H1 (cell line): ENCODE results near the gene MT4. TPM values are rescaled to one million over a fixed set of nuclear protein-coding genes. Genes with fewer than 3 reads are reported as not detected.

Source experiments
- CTCF ChIA-PET: fragments of 300-600 bp; sonication (Branson Sonifier 250); formaldehyde crosslinking; loops from one replicate; lab custom pipeline; 2021; ENCODE audit not compliant: partially characterized antibody; lab: Charles Lee
- POLR2A ChIA-PET: fragments of 300-600 bp; sonication (Branson Sonifier 250); formaldehyde crosslinking; loops from one replicate; lab custom pipeline; 2021; ENCODE audit warnings: inconsistent platforms; ENCODE audit not compliant: partially characterized antibody; lab: Charles Lee
- DNase-seq, 2 experiments: peaks; one replicate each; pipeline versions ENCODE4 v3.0.0 to v3.0.0-alpha.2; 2010 to 2022; ENCODE audit warnings: low spot score in 2 of 2, low read depth in 1 of 2, mixed read lengths in 1 of 2
- FAIRE-seq: peaks from 2 replicates; lab custom pipeline; 2011; peaks lifted over from hg19 to GRCh38; lab: Jason Lieb, UNC
- H2AFZ ChIP-seq: 2 replicates; pipeline ENCODE4 v1.8.1; 2012; ENCODE audit warnings: low read length, inconsistent platforms
- H2AK5ac ChIP-seq: 2 replicates; pipeline ENCODE4 v1.6.1; 2013; ENCODE audit warnings: low read depth, low read length
- H2BK120ac ChIP-seq: replicated peaks from 2 replicates; pipeline ENCODE3; 2013; ENCODE audit warnings: low read depth, low read length, inconsistent platforms
- H2BK12ac ChIP-seq: 2 replicates; pipeline ENCODE4 v1.6.1; 2013; ENCODE audit warnings: low read depth, low read length
- H2BK15ac ChIP-seq: 2 replicates; pipeline ENCODE4 v1.6.1; 2013; ENCODE audit warnings: low read length
- H2BK20ac ChIP-seq: 2 replicates; pipeline ENCODE4 v1.6.1; 2013; ENCODE audit warnings: low read length
- H2BK5ac ChIP-seq: 2 replicates; pipeline ENCODE4 v1.6.1; 2013; ENCODE audit warnings: low read depth, low read length
- H3K14ac ChIP-seq: 2 replicates; pipeline ENCODE4 v1.6.1; 2013; ENCODE audit warnings: inconsistent platforms; ENCODE audit not compliant: insufficient read length
- H3K18ac ChIP-seq: 2 replicates; pipeline ENCODE4 v1.6.1; 2013; ENCODE audit warnings: low read length; ENCODE audit errors: extremely low read depth
- H3K23ac ChIP-seq: 2 replicates; pipeline ENCODE4 v1.6.1; 2013; ENCODE audit warnings: inconsistent platforms; ENCODE audit not compliant: insufficient read length
- H3K23me2 ChIP-seq: 2 replicates; pipeline ENCODE4 v1.6.1; 2013; ENCODE audit warnings: low read depth, low read length
- H3K27ac ChIP-seq: 2 replicates; pipeline ENCODE4 v1.6.1; 2011; ENCODE audit warnings: low read depth, low read length, inconsistent platforms
- H3K27me3 ChIP-seq, 4 experiments: replicated peaks in 1 of 4; 1 replicate in 1 of 4; 2 replicates in 3 of 4; pipeline versions ENCODE4 v1.6.1 to v1.8.1; 2011 to 2013; ENCODE audit warnings: low read length in 3 of 4, mild to moderate bottlenecking in 3 of 4, inconsistent platforms in 2 of 4, mixed read lengths in 2 of 4, moderate library complexity in 1 of 4; ENCODE audit not compliant: control insufficient read depth in 3 of 4, insufficient read depth in 3 of 4; ENCODE audit errors: extremely low read depth in 1 of 4
- H3K36me3 ChIP-seq, 4 experiments: 2 replicates each; pipeline versions ENCODE4 v1.6.1 to v1.8.1; 2011 to 2013; ENCODE audit warnings: mild to moderate bottlenecking in 4 of 4, low read length in 3 of 4, moderate library complexity in 2 of 4, control low read depth in 1 of 4, inconsistent platforms in 1 of 4; ENCODE audit not compliant: insufficient read depth in 4 of 4, control insufficient read depth in 2 of 4
- H3K4ac ChIP-seq: replicated peaks from 2 replicates; pipeline ENCODE3; 2013; ENCODE audit warnings: low read length, low read depth, mixed read lengths, inconsistent platforms; ENCODE audit not compliant: insufficient read length
- H3K4me1 ChIP-seq, 4 experiments: replicated peaks in 1 of 4; 1 replicate in 1 of 4; 2 replicates in 3 of 4; pipeline versions ENCODE4 v1.6.1 to v1.8.1; 2011 to 2013; ENCODE audit warnings: low read length in 3 of 4, inconsistent platforms in 2 of 4, mixed read lengths in 1 of 4; ENCODE audit not compliant: insufficient read depth in 4 of 4, control insufficient read depth in 3 of 4
- H3K4me2 ChIP-seq, 2 experiments: 2 replicates each; pipeline versions ENCODE4 v1.6.1 to v1.8.1; 2011 to 2013; ENCODE audit warnings: low read depth in 2 of 2, low read length in 2 of 2, control low read depth in 1 of 2, inconsistent platforms in 1 of 2, mild to moderate bottlenecking in 1 of 2; ENCODE audit not compliant: insufficient read depth in 1 of 2
- H3K4me3 ChIP-seq, 4 experiments: fragments of 200-600, 300-600 bp in 1 of 4; sonication (generic), shearing (Covaris generic), sonication (Bioruptor Twin) in 1 of 4; 2 replicates each; pipeline versions ENCODE4 v1.5.1 to v1.8.1; 2011 to 2016; ENCODE audit warnings: low read length in 4 of 4, low read depth in 3 of 4, control low read depth in 2 of 4, inconsistent platforms in 2 of 4, mild to moderate bottlenecking in 2 of 4, mixed read lengths in 1 of 4, moderate library complexity in 1 of 4; ENCODE audit not compliant: insufficient read depth in 2 of 4; ENCODE audit errors: extremely low read depth in 1 of 4
- H3K56ac ChIP-seq: replicated peaks from 2 replicates; pipeline ENCODE3; 2013; ENCODE audit warnings: low read depth, mild to moderate bottlenecking, mixed read lengths, low read length, inconsistent platforms; ENCODE audit not compliant: insufficient read length
- H3K79me1 ChIP-seq: 2 replicates; pipeline ENCODE4 v1.6.1; 2013; ENCODE audit warnings: low read depth, low read length, control low read depth
- H3K79me2 ChIP-seq, 2 experiments: 2 replicates each; pipeline versions ENCODE4 v1.6.1 to v1.8.1; 2012 to 2013; ENCODE audit warnings: low read length in 2 of 2, mild to moderate bottlenecking in 2 of 2, inconsistent platforms in 1 of 2; ENCODE audit not compliant: insufficient read depth in 2 of 2, control insufficient read depth in 1 of 2
- H3K9ac ChIP-seq, 4 experiments: replicated peaks in 1 of 4; 1 replicate in 1 of 4; 2 replicates in 3 of 4; pipeline versions ENCODE4 v1.6.1 to v1.8.1; 2011 to 2013; ENCODE audit warnings: low read depth in 3 of 4, low read length in 3 of 4, control low read depth in 2 of 4, mild to moderate bottlenecking in 2 of 4, moderate library complexity in 2 of 4, inconsistent platforms in 1 of 4; ENCODE audit errors: extremely low read depth in 1 of 4
- H3K9me3 ChIP-seq, 2 experiments: 2 replicates each; pipeline versions ENCODE4 v1.6.1 to v1.8.1; 2012 to 2013; ENCODE audit warnings: mild to moderate bottlenecking in 2 of 2, moderate library complexity in 2 of 2, control low read depth in 1 of 2, inconsistent platforms in 1 of 2, low read depth in 1 of 2, low read length in 1 of 2, mixed read lengths in 1 of 2; ENCODE audit not compliant: insufficient read depth in 2 of 2
- H4K20me1 ChIP-seq, 2 experiments: replicated peaks in 1 of 2; 2 replicates each; pipeline versions ENCODE3 to v1.8.1; 2011 to 2013; ENCODE audit warnings: inconsistent platforms in 2 of 2, low read length in 2 of 2, mild to moderate bottlenecking in 1 of 2; ENCODE audit not compliant: insufficient read depth in 2 of 2, control insufficient read depth in 1 of 2
- H4K5ac ChIP-seq: 2 replicates; pipeline ENCODE4 v1.6.1; 2013; ENCODE audit warnings: low read length, low read depth, mixed read lengths, inconsistent platforms; ENCODE audit not compliant: insufficient read length
- H4K8ac ChIP-seq: 2 replicates; pipeline ENCODE4 v1.8.0; 2013; ENCODE audit warnings: mild to moderate bottlenecking, moderate library complexity, low read length, inconsistent platforms; ENCODE audit not compliant: insufficient read depth; ENCODE audit errors: extremely low read depth
- H4K91ac ChIP-seq: replicated peaks from 2 replicates; pipeline ENCODE3; 2013; ENCODE audit warnings: low read length, mixed read lengths, inconsistent platforms; ENCODE audit not compliant: insufficient read length
- BCL11A ChIP-seq, 2 experiments: IDR thresholded peaks; one replicate each; pipeline ENCODE4 v1.6.1; 2011; ENCODE audit warnings: low read depth in 2 of 2, low read length in 2 of 2, mild to moderate bottlenecking in 2 of 2
- CREB1 ChIP-seq: IDR thresholded peaks from 2 replicates; pipeline ENCODE4 v1.6.1; 2012; ENCODE audit warnings: inconsistent platforms
- EGR1 ChIP-seq: IDR thresholded peaks from 2 replicates; pipeline ENCODE4 v1.6.1; 2011; ENCODE audit warnings: low read depth, low read length, borderline replicate concordance
- HDAC6 ChIP-seq: IDR thresholded peaks from one replicate; pipeline ENCODE4 v1.7.1; 2012; ENCODE audit warnings: low read depth, mild to moderate bottlenecking, inconsistent platforms, low read length, moderate library complexity
- POLR2AphosphoS5 ChIP-seq: IDR thresholded peaks from 2 replicates; pipeline ENCODE4 v1.6.1; 2011; ENCODE audit warnings: low read depth, low read length
- POU5F1 ChIP-seq: IDR thresholded peaks from 2 replicates; pipeline ENCODE4 v1.6.1; 2011; ENCODE audit warnings: low read depth, mild to moderate bottlenecking, low read length, moderate library complexity
- RBBP5 ChIP-seq: IDR thresholded peaks from 2 replicates; pipeline ENCODE4 v1.7.1; 2012; ENCODE audit warnings: low read depth, mild to moderate bottlenecking, inconsistent platforms, low read length, moderate library complexity, borderline replicate concordance
- RXRA ChIP-seq: IDR thresholded peaks from 2 replicates; pipeline ENCODE4 v1.6.1; 2011; ENCODE audit warnings: low read depth, mild to moderate bottlenecking, low read length, moderate library complexity; ENCODE audit not compliant: insufficient read depth
- SIRT6 ChIP-seq: IDR thresholded peaks from one replicate; pipeline ENCODE4 v1.7.1; 2012; ENCODE audit warnings: low read length, inconsistent platforms
- TAF1 ChIP-seq: IDR thresholded peaks from 2 replicates; pipeline ENCODE4 v1.6.1; 2011; ENCODE audit warnings: mild to moderate bottlenecking, low read depth, low read length
- TBP ChIP-seq: IDR thresholded peaks from 2 replicates; pipeline ENCODE4 v1.6.1; 2011; ENCODE audit warnings: low read depth, low read length, improper control_type of control experiment
- TEAD4 ChIP-seq: IDR thresholded peaks from 2 replicates; pipeline ENCODE4 v1.6.1; 2012; ENCODE audit warnings: low read depth, low read length, inconsistent platforms, mixed read lengths
- USF2 ChIP-seq: IDR thresholded peaks from 2 replicates; pipeline ENCODE4 v1.6.1; 2011; ENCODE audit warnings: low read length, improper control_type of control experiment
- polyA plus RNA-seq, 7 experiments: library from polyadenylated mRNA; depleted of rRNA in 3 of 7; stranded (reverse) in 5 of 7; unstranded in 2 of 7; fragments of >200 nt in 5 of 7; fragments of 200-250 nt in 2 of 7; gene quantifications; 1 replicate in 5 of 7; 2 replicates in 1 of 7; 4 replicates in 1 of 7; pipeline versions ENCODE4 v1.2.1 to v1.2.3, GENCODE V29; 2011 to 2013; ENCODE audit warnings: missing spikeins in 2 of 7, mixed read lengths in 2 of 7
- total RNA-seq: library from RNA; stranded (reverse); fragmentation: NEBNext Ultra II Directional; extraction: Animal tissue kit (Norgen Biotek cat#: 25700); gene quantifications from 2 replicates; pipeline ENCODE4 v1.2.1, GENCODE V29; 2021
- TF ChIP-seq, protein P1 (sequence below): IDR thresholded peaks from 2 replicates; pipeline ENCODE4 v1.6.1; 2012; ENCODE audit warnings: inconsistent platforms

MT4 gene
- total and polyA plus RNA-seq, 2 of the 8 experiments (the other 6 are each of a cell fraction or from before 2014, with no cell fraction given), result not detected

- H4K20me1 ChIP-seq, result peaks cover 2 to 4% of the 10 kb centered on the region in 2 experiments
- POLR2A ChIA-PET, result interaction anchor here (2.2 to 3.9 kb wide), 2 partner anchors 12 to 53 kb away, joined by 5 to 31 read pairs; partner anchors contain the start of genes MT1E and MT1G
- no peak overlapping the region for H3K9ac ChIP-seq
- no peak overlapping the region for H2AFZ ChIP-seq
- H3K79me2 ChIP-seq, result no peaks in the 10 kb centered on the region
- DNase-seq (no peak), FAIRE-seq (no peak)
- H3K4ac ChIP-seq, result no peak overlapping the region
- CTCF ChIA-PET, result interaction anchor here (0.6 to 1.5 kb wide), 2 partner anchors 86 to 166 kb away, joined by 3 read pairs; no protein-coding TSS in a partner anchor
- no peak overlapping the region for H2BK5ac ChIP-seq
- H4K5ac ChIP-seq, result no peak overlapping the region
- peaks cover 5 to 23% (median 13%) of the 10 kb centered on the region in 4 experiments for H3K4me1 ChIP-seq
- H2BK120ac ChIP-seq, result no peak overlapping the region
- no peak overlapping the region for H2AK5ac ChIP-seq
- H3K9me3 ChIP-seq, result no peaks in the 10 kb centered on the region
- H4K8ac ChIP-seq, result no peak overlapping the region
- H3K18ac ChIP-seq, result no peak overlapping the region
- no peak overlapping the region for H2BK15ac ChIP-seq
- H3K23me2 ChIP-seq, result peaks cover 5% of the 10 kb centered on the region; the same call in 1 of the 2 replicates
- H2BK12ac ChIP-seq, result no peak overlapping the region
- no peak overlapping the region for H3K14ac ChIP-seq
- no peak overlapping the region for H3K27ac ChIP-seq
- no peak overlapping the region for H3K4me3 ChIP-seq
- no peak overlapping the region for H4K91ac ChIP-seq
- H3K27me3 ChIP-seq, result peaks cover 46 to 81% (median 72%) of the 10 kb centered on the region in 4 experiments
- no peaks in the 10 kb centered on the region for H3K79me1 ChIP-seq
- no peak overlapping the region for H3K4me2 ChIP-seq
- H2BK20ac ChIP-seq, result no peak overlapping the region
- H3K56ac ChIP-seq, result no peak overlapping the region
- H3K23ac ChIP-seq, result no peak overlapping the region
- no peaks in the 10 kb centered on the region for H3K36me3 ChIP-seq
- TF ChIP-seq, protein P1, sequence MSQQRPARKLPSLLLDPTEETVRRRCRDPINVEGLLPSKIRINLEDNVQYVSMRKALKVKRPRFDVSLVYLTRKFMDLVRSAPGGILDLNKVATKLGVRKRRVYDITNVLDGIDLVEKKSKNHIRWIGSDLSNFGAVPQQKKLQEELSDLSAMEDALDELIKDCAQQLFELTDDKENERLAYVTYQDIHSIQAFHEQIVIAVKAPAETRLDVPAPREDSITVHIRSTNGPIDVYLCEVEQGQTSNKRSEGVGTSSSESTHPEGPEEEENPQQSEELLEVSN, result no peak
- TF ChIP-seq CREB1 (no peak), SIRT6 (no peak), HDAC6 (no peak), POU5F1 (no peak), TAF1 (no peak), TBP (no peak), EGR1 (no peak), BCL11A (IDR thresholded peaks at IDR 0.05; ENCODE audit: low read depth in 2 of 2, low read length in 2 of 2) (no peak), RXRA (no peak), USF2 (no peak), RBBP5 (no peak), POLR2AphosphoS5 (no peak), TEAD4 (no peak)
Observed at GRCh38 chr16:56614549-56614991, 49.7 kb downstream of the MT4 start.
